ENCODE measurements around the gene GPD1L.
A peak's percentile ranks its signal among the peaks of the same experiment; 100 is the strongest.

GPD1L gene

DNA sequence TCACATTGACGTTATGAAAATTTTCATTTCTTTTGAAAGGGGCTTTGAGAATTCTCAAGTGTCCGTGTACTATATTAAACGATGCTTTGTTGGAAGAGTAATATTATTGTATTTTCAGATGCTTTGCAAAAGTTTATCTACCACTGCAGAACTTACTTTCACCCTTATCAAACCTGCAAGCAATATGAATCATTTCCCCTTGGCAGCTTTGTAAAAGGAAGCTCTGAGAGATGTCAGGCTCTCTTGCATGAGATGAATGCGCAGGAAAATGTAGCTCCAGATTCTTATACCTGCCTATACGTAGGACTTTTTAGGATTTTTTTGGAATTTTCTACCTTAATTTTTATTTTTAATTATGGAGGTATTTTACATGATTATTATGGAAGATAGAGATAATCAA is 34.5 kb downstream of the GPD1L start:
- DNase-seq: no peak

DNA sequence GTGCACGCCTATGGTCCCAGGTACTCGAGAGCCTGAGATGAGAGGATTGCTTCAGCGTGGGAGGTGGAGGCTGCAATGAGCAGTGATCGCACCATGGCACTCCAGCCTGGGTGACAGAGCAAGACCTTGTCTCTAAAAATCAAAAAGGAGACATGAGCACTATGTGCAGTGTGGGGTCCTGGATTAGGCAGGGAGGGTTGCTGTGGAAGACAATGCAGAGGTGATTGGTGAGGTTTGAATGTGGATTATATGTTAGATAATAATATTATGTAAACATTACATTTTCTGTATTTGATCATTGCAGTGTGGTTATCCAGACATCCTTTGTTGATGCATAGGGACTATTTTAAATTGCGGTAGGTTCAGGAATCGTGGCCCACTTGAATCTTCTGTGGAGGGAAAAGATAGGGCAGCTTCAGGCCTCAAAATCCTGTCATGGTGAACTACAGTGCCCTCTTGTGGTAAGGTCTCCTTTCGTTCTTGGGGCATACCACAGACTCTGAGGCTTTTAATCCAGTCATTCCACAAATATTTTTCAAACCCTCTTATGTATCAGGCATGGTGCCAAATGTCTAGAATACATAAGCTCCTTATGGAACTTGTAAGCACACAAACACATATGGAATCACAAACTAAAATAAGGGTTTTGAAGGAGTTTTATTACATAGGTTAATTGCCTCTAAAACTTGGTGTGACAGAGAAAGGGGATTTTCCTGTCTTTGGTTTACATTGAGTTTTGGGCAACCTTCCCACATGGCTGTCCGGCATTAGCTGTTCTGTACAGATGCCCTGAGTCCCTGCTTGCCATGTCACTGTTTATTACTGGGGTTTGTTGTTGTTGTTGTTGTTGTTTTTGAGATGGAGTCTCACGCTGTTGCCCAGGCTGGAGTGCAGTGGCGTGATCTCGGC is 37.7 kb downstream of the GPD1L start:
- peak; percentile 59 for DNase-seq

DNA sequence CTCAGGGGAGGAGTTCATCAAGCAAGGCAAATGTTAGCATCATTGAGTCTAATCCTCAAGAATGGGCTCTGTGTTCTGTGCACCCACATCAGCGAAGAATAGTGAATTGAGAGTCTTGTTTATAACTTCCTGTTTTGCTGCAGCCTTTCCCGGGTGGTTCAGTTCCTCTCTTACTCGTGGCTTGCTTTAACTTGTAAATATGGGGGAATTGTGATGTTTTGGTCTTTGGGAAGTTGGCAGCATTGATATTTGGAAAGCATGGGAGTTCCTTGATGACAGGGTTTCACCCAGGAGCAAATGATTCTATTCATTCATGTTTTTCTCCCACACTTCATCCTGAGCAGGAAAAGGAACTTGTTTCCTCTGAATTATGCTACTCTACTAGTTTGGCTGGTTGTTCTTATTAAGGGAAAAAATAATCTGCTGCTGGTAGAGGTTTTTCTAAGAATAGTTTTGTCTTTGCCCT is 40.4 kb downstream of the GPD1L start:
- peak; percentile 73 for DNase-seq

DNA sequence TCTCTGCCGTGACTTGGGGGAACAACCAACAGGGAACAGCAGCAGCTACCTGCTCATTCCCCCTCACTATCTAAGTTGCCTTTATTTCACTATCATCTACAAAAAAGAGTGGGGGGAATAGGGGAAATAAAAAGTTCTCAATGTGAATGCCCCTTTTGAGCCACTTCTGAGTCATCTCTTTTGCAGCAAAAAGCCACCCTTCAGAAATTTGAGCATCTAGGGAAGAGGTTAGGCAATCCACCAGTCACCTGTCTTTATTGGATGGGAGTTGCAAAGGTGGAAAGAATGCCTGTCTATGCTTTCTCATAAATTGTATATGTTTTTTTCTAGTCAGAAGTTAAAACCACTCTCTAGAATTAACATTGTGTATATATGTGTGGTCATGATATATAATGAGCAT is 41.1 kb downstream of the GPD1L start:
- peak; percentile 33 for DNase-seq

DNA sequence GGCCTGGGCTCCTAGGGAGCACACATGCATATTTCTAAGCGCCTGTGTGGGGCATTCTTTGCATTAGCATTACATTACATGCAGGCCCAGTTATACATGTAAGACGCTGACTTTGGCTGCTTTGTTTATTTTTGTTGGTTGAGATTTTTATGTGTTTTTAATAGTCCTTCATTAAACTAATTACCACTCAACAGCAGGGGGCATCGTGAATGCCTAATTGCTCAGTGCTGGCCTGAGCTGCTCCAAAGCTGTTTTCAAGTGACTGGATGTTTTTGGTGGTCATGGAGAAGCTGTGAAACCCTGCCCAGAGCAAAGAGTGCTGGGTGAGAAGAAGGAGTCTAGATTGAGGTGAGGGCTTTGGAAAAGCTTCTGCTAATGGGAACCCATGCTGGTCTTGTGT is 41.5 kb downstream of the GPD1L start:
- no peak for DNase-seq

DNA sequence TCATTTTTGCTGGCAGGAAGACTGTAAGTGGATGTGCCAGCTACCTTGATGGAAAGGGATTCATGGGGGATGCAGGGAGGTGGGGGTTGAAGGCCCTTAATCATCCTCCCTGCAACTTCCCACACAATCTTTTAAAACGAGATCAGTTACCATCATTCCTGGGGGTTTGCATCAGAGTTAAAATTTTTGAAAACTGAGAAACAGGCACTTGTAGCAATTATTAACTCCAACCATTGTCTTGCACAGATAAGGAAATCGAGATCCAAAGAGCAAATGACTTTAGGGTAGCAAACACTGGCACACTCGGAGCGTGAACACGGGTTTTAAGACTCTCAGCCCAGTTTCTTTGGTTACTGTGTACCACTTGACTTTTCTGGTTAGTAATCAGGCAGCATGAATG is 41.9 kb downstream of the GPD1L start:
- DNase-seq: no peak

DNA sequence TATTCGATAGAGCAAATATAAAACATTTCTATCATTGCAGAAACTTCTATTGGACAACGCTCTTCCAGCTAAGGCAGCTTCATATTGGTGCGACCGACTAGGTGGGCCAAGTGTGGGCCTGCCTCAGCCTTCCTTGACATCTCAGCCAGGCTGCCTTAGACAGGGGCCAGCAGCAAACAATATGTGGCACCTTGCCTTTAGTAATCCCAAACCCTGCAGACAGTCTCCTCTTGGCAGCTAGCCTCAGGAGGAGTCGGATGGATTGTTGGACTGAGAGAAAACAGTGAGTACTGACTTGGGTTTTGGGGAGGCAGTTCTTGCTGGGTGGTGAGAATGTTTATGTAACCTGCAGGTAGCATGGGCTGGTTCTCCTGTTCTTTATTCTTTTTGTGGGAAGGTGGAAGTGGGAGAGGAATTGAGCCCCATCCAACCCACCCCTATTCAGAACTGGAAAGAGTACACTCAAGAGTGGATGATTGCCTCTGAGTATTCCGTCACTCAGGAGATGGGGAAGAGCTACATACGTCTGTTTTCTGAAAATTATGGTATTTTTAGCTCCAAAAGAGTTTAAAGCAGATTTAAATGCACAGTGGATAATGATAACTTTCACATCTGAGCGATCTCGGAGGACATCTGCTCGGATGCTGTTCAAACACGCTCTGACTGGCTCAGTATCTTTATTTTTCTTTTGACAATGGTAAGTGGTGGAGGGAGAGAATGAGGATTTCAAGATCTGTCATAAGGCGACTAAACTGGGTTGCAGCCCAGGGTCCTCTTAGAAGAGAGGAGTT is 47.2 kb downstream of the GPD1L start:
- DNase-seq: no peak

DNA sequence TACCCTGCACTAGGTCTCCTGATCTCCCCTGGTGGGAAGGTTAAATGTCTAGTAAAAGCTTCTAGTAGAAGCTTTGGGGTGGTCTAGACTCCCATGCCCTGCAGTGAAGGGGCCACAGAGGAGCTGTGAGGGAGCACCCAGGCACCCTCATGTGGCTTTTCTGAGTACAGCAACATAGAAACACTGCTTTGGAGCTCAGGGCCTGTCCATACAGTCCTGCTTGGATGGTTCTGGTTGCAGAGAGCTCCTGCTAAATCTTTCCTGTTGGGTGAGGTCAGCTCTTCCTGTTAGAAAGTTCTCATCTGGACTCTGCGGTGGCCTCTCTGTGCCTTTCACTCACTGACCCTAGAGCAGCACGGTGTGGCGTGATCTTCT is 47.8 kb downstream of the GPD1L start:
- no peak for DNase-seq

DNA sequence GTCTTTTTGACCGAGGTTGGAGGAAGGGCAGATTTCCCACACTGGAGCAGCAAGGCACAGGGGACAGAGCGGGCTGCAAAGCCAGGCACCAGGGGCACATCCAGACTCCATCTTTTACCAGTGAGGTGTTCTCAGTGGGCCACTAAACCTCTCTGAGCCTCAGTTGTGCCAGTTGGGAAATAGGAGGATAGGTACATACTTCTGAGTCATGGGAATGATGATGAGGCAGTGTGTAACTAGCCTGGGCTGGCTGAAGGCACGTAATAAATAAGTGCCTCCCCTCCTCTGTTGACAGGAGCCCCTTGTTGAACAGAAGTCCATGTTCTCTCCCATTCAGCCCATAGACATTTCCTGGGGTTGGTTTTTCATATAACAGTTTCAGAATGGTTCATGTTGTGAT is 48.7 kb downstream of the GPD1L start:
- DNase-seq: no peak

DNA sequence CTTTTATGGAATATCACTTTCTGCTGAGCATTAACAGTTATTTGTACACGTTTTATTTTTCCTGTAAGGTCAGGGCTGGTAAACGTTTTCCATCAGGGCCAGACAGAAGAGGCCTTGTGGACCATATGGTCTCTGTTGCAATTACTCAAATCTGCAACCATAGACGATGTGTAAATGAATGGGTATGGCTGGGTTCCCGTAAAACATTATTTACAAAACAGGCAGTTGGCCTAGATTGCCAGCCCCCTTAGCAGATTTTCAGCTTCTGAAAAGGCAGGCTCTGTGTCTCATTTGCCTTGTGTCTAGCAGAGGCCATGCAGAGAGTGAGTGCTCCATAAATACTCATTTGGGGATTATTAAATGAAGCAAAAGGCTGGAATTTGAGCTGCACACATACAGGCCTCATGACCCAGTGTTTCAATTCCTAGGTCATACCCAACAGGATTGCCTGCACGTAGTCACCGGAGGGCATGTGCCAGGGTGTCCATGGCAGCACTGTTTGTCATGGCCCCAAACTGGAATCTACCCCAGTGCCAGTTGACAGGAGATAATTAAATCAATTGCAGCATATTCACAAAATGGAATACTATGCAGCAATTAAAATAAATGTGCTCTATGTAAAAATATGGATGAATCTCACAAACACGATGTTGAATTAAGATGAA is 51.3 kb downstream of the GPD1L start:
- DNase-seq: no peak

DNA sequence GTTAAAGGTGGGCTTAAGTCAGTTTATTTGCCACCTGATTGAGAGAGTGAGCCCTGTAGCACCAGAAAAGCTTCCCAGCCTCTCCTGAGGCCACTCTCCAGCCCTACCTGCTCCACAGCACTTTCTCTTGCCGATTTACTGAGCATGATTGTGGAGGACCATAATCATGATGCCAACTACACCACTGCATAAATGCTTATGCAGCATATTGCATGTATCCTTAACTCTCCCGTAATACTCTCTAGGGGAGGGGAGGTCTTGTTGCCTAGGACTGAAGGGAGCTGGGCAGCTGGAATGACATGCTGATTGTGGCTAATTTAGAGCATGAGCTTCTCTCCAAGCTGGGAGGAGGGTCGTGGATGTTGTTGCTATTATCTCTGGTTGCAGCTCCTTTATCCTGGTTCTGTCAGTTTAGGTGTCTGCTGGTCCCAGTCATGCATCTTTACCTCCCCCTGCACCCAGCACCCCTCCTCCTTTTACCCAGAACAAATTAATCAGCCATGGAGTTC is 54.3 kb downstream of the GPD1L start:
- DNase-seq: no peak

DNA sequence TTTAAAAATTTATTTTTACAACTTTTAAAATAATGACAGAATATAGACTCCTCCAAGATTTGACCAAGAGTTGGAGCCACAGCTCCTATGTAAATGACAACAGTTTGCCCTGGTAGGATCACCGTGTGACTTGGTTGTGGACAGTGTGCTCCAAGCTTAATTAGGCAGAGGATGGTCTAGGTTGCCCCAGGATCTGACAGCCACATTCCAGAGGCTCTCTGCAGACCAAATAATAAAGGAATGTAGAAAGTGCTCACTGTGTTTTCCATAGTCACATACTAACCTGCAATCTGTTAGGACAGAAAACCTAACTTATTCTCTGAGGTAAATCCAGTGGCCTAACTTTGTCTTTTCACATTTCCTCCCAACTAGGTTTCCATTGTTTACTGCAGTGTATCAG is 59.0 kb downstream of the GPD1L start:
- DNase-seq: no peak

DNA sequence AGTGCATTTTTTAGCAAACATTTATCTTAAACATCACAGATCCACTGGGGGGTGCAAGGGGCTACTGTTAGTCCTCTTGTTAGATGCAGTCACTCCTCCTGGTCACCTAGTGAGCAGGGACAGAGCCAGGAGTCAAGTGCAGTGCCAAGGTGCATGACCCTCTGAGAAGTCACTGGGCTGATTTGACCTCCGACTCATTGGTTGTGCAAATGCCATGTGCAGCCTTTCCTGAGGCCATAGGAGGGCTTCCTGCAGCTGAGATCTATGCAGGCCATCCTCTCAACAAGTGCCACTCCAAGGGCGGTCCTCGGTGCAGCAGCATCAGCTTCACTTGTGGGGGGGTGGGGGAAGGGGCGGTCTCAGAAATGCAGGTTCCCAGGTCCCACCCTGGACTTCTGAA is 60.2 kb downstream of the GPD1L start:
- no peak for DNase-seq

DNA sequence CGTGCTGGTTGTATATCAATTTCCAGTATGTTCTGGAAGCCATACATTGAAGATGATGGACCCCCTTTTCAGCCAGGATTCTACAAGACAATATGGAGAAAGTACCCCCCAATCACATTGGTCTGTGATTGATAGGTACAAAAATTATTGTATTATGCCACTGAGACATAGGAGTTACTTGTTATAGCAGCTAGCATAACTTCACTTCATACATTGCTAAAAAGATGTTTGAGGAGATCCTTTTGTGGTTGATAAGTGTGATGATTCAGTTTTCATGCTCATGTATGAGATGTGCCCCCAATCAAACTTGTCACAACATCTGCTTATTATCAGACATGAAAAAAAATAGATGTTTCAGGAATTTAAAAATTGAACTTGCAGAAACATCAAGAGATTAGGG is 66.0 kb downstream of the GPD1L start:
- DNase-seq: no peak

DNA sequence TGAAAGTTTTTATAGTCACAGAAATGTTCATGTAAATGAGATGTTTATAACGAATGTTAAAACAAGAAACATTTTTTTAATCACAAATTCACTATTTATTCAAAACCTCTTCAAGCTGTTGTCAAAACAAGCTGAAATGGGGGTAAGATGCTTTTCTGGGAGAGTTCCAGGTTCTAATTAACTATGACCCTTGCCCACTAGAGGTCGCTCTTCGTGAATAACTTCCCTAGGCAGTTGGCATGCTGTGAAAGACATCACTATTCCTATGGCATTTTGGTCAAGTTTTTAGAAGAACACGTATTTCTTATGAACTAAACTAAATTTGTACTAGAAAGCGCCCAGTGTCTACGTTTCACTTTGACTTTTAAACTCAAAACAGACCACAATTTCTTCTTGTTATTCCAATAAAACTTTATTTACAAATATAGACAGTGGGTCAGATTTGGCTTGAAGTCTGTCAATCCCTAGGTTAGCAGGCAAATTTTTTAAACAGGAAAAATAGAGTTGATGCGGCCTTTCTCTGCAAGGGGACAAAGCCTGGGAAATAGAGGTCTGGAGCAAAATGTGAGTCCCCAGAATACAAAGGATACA is 69.3 kb downstream of the GPD1L start:
- peak; percentile 71 for DNase-seq

DNA sequence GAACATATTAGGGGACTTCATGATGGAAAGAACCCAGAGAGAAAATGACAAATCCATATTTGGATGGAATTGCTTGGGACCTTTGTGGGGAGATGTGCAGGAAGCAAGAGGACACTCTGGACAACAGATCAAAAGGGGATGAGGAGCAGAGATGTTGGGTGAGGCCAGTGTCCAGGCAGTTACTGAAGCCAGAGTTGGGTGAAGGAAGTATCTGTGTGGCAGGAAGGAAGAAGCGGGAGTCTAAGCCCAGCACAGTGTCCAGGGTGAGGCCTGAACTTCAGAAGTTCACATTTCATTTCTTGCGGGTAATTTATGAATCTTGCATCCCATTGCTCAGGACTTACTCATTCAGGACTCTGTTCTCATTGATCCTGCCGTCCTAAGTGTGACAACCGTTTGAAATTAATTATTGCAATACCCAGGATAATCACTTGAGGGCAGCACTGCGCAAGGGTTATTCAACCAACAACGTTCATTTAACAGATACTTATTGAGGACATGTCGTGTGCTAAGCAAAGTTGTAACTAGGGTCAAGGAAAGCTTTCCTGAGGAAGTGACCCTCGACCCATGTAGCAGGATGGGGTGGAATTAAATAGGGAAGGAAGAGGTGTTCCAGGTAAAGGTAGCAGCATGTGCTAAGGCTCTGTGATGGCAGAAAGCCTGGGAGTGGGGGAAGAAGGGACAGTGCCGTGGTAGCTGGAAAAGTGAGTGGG is 70.7 kb downstream of the GPD1L start:
- peak; percentile 67 for DNase-seq

DNA sequence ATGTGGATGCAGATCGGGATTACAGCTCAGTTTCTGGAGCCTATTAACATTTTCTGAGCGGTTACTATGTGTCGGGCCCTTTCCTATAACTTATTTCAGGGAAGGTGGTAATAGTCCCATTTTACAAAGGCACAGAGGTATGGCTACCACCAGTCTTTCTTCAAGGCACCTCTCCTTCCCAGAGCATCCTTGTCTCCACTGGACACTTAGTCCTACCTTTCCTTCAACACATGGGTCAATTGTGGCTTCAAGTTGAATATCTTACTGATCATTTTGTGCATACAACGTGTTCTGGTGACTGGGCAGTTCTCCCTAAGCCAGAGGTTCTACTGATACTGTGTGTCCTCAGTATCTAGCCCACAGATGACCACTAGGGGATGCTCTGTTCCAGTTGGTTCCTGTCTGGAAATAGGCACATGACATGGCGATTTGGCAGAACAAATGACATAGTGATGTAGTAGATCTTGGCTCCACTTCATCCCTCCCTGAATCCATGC is 71.3 kb downstream of the GPD1L start:
- DNase-seq: peak; percentile 72

DNA sequence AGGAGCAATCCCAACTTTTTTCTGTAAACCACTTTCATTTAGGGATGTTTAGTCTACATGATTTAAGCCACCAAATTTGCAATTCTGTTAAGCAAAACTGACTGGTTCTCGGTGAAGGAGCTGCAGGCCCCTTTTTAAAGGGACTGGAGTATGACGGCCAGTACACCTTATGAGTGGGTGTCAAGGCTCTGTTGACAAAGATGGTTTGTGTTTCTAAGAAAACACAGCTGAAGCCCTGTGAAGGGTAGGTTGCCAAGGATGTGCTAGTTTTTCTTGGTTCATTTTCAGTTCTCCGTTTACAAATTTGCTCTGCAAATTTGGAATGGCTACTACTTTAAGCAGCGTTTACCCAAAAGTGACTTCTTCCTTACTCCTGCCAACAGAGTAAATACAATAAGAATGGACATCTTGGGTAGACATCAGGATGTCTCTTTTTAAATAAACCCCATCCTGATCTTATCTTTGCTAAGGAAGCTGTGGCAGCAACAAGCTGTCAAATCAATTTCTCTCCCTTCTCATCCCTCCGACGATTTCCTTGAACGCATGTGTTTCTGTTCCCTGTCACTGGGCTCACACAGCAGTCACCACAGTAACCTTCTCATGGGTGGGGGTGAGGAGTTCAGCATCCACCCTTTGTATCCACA is 73.8 kb downstream of the GPD1L start:
- DNase-seq: no peak

DNA sequence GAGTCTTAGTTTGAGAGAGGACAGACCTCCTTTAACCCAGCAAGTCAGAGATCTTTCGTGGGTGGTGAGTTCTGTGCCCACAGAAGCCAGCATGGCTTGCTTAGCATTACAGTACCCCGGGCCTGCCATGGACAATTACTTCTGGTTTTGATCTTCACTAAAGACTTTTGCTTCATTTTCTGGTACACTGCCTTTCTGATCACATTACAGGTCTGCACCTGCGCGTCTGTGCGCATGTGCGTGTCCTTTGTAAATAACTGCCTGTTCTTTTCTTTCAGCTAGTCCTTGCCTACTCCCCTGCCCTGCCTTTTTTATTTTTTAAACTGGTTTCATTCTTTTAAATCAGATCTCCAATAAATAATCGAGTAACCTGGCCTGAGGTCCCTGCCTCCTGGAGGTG is 74.9 kb downstream of the GPD1L start:
- no peak for DNase-seq

DNA sequence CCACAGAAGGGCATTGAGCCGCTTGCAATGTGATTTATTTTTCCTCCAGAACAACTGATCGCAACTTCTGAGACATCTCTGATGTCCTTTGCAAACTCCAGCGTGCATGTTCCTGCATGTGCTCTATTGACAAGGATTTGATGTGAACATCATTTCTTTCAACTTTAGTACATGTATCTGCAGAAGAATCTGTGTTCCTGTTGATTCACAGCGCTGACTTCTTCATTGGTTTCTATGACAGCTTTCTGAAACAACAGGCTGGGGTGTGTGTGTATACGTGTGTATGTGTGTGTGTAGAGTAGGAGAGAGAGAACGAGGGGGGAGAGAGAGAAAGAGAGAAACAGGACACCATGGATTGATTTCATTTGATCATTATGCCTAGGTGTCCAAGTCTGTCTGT is 75.4 kb downstream of the GPD1L start:
- DNase-seq: no peak

DNA sequence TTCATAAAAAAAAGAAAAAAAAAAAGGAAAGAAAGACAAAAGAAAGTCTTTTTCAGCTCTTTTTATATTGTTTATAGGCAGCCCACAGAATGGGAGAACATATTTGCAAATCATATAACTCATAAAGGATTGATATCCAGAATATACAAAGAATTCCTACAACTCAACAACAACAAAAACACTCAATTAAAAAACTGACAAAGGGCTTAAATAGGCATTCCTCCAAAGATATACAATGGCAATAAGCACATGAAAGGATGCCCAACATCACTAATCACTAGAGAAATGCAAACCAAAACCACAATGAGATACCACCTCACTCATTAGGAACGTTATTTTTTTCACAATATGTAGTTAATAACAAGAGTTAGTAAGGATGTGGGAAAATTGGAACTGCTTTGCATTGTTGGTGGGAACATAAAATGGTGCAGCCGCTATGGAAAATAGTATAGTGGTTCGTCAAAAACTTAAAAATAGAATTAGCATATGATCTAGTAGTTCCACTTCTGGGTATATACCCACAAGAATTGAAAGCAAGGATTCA is 77.8 kb downstream of the GPD1L start:
- no peak for DNase-seq
